WERI-Rb-1 (cell line): Measurements from ENCODE around the gene SART3.
"Not testable (repeated sequence)": the region's sequence is repeated elsewhere in the genome, so short reads cannot be mapped to it uniquely, and the experiment has no call there.

Experiments used
- DNase-seq: peaks from one replicate; pipeline ENCODE4 v3.0.0-alpha.2; 2020
- H3K27ac ChIP-seq: fragments of 250-450 bp; sonication (Bioruptor Pico); 2 replicates; pipeline ENCODE4 v1.5.1; 2020; ENCODE audit warnings: mild to moderate bottlenecking, moderate library complexity
- H3K27me3 ChIP-seq: fragments of 250-450 bp; sonication (Bioruptor Pico); 2 replicates; pipeline ENCODE4 v1.5.1; 2021; ENCODE audit warnings: mild to moderate bottlenecking, low read depth, moderate library complexity; ENCODE audit not compliant: insufficient read depth, severe bottlenecking
- H3K36me3 ChIP-seq: fragments of 250-450 bp; sonication (Bioruptor Pico); 2 replicates; pipeline ENCODE4 v1.5.1; 2020; ENCODE audit warnings: mild to moderate bottlenecking, moderate library complexity
- H3K4me3 ChIP-seq: 2 replicates; pipeline ENCODE4 v1.5.1; 2011; ENCODE audit warnings: low read depth, mild to moderate bottlenecking, control low read depth, low read length
- H3K9me3 ChIP-seq: fragments of 250-450 bp; sonication (Bioruptor Pico); 2 replicates; pipeline ENCODE4 v1.5.1; 2021; ENCODE audit warnings: mild to moderate bottlenecking, moderate library complexity; ENCODE audit not compliant: severe bottlenecking
- CTCF ChIP-seq: IDR thresholded peaks from 2 replicates; pipeline ENCODE4 v1.5.1; 2011; ENCODE audit warnings: low read depth, mild to moderate bottlenecking, control low read depth, inconsistent platforms, low read length

Gene SART3

GRCh38 chr12:108594960-108595710 lies 34.2 kb upstream of the SART3 start:
- Histone ChIP-seq H3K9me3 (no peaks in the 10 kb centered on the region), H3K36me3 (no peaks in the 10 kb centered on the region), H3K27ac (no peak overlapping the region), H3K4me3 (no peak overlapping the region), H3K27me3 (no peaks in the 10 kb centered on the region)
- no peak for DNase-seq
- no peak for TF ChIP-seq CTCF

- Histone ChIP-seq H3K36me3 (no peaks in the 10 kb centered on the region), H3K27me3 (no peaks in the 10 kb centered on the region), H3K27ac (peak overlapping the region; percentile 75), H3K9me3 (no peaks in the 10 kb centered on the region), H3K4me3 (no peak overlapping the region)
- no peak for DNase-seq
- no peak for TF ChIP-seq CTCF
These were observed 33.4 kb upstream of the SART3 start for GRCh38 chr12:108594323-108594903.

- Histone ChIP-seq H3K36me3 (no peaks in the 10 kb centered on the region), H3K27ac (0 out of 2 replicates have a peak overlapping the region, but pooled peaks have one; percentile 75), H3K27me3 (no peaks in the 10 kb centered on the region), H3K9me3 (no peaks in the 10 kb centered on the region), H3K4me3 (no peak overlapping the region)
- no peak for DNase-seq
- TF ChIP-seq CTCF: no peak
These were observed 31.3 kb upstream of the SART3 start for GRCh38 chr12:108592033-108592909.

- Histone ChIP-seq H3K9me3 (no peaks in the 10 kb centered on the region), H3K27ac (no peak overlapping the region), H3K27me3 (no peaks in the 10 kb centered on the region), H3K36me3 (no peaks in the 10 kb centered on the region), H3K4me3 (no peak overlapping the region)
- no peak for DNase-seq
- TF ChIP-seq CTCF: no peak
These were observed 30.5 kb upstream of the SART3 start for GRCh38 chr12:108591267-108591980.

- not testable (repeated sequence) for H3K36me3 ChIP-seq, H3K27me3 ChIP-seq, H3K9me3 ChIP-seq, H3K27ac ChIP-seq, DNase-seq, H3K4me3 ChIP-seq
These were observed 29.5 kb upstream of the SART3 start for GRCh38 chr12:108590463-108590862.
